GM12891 (cell line): Measurements from ENCODE around the gene KCNK4.

ENCODE experiments used
- POLR2A ChIP-seq: IDR thresholded peaks from 2 replicates; pipeline ENCODE4 v1.6.1; 2011; ENCODE audit warnings: low read depth, low read length, control low read depth
- POLR2AphosphoS5 ChIP-seq: IDR thresholded peaks from 2 replicates; pipeline ENCODE4 v1.6.1; 2011; ENCODE audit warnings: low read depth, low read length, control low read depth
- POU2F2 ChIP-seq: IDR thresholded peaks from 2 replicates; pipeline ENCODE4 v1.6.1; 2011; ENCODE audit warnings: low read depth, mild to moderate bottlenecking, control low read depth, low read length, moderate library complexity

- TF ChIP-seq POLR2AphosphoS5 (no peak), POLR2A (no peak), POU2F2 (no peak)
These were observed 6.7 kb downstream of the KCNK4 start for GRCh38 chr11:64297699-64298358.
